Endometrial microvascular endothelial cells (primary cell): Measurements from ENCODE around the gene RAB41. TPM values are rescaled to one million over a fixed set of nuclear protein-coding genes. Genes with fewer than 3 reads are reported as not detected.
"Not testable (repeated sequence)": the region's sequence is repeated elsewhere in the genome, so short reads cannot be mapped to it uniquely, and the experiment has no call there.

Experiments
- in situ Hi-C: cut with HindIII; loops from 2 replicates; pipeline ENCODE4 v1.10.0; 2017; ENCODE audit warnings: low sequenced_read_pairs, low pct_unique_long_range_greater_than_20kb; ENCODE audit errors: inconsistent ontology term
- total RNA-seq: library from RNA; depleted of rRNA; stranded (reverse); fragments of >200 nt; gene quantifications from one replicate; pipeline ENCODE4 v1.2.3, GENCODE V29; 2015; ENCODE audit errors: inconsistent ontology term

RAB41 gene
- total RNA-seq, 1 donor from 2014 or later: not detected

- in situ Hi-C loops: no loop called here
These were observed 7.3 kb downstream of the RAB41 start for GRCh38 chrX:70289168-70289792.

DNA sequence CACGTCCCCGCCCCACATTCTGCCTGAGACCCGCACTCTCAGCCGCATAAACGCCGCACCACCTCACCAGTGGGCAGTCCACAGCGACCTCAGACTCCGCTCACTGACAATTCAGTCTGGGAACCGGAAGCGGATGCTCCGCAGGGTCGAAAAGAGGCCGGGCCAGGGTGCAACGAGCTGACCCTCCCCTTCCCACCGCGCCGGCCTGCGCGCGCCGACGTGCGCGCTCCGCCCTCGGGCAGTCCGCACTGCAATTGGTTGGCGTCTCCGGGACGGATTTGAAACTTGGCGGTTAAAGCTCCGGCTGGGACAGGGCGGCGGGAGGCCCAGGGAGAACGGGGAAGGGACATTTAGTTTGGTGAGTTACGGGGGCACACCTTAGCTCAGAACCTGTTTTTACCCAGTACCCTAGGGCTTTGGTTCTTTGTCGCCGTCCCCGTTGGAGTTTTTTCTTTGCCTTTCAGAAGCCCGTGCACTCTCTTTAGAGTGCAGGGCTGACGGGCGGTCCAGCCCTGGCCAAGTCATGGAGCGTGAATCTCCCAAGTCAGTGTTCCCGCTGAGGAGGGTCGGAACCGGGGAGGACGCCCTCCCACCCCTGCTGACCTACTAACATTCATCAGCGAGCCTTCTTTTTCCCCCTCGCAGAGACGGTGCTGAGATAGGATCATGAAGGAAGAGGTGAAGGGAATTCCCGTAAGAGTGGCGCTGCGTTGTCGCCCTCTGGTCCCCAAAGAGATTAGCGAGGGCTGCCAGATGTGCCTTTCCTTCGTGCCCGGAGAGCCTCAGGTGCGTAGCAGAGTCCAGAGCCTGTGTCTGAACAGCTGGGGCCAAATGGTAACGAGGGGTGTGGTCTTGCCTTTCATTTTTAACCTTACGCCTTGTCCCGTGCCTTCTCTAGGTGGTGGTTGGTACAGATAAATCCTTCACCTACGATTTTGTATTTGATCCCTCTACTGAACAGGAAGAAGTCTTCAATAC, 8.1 kb downstream of the RAB41 start, which contains the start of the genes KIF4A and PDZD11:
Gene KIF4A (plus strand): TSS at position 312 of the 978 bp plus-strand sequence. CDS start 355 bp downstream, at position 667.
Gene PDZD11 (minus strand): TSS at position 135 of the 978 bp plus-strand sequence. CDS start 586 bp downstream, outside the sequence.
- in situ Hi-C loops: no loop called here

- in situ Hi-C loops: no loop called here
These were observed 10.8 kb downstream of the RAB41 start for GRCh38 chrX:70292788-70293187.

DNA sequence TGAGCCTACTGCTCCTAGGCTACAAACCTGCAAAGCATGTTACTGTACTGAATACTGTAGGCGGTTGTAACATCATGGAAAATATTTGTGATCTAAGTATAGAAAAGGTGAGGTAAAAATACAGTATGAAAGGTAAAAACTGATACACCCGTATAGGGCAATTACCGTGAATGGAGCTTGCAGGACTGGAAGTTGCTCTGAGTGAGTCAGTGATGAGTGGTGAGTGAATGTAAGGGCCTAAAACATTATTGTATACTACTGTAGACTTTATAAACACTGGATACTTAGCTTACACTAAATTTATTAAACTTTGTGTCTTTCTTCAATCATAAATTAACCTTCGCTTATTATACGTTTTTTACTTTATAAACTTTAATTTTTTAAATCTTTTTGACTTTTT, 11.6 kb downstream of the RAB41 start:
- in situ Hi-C loops: no loop called here

GRCh38 chrX:70301716-70302115, 19.7 kb downstream of the RAB41 start:
- in situ Hi-C loops: no loop called here

DNA sequence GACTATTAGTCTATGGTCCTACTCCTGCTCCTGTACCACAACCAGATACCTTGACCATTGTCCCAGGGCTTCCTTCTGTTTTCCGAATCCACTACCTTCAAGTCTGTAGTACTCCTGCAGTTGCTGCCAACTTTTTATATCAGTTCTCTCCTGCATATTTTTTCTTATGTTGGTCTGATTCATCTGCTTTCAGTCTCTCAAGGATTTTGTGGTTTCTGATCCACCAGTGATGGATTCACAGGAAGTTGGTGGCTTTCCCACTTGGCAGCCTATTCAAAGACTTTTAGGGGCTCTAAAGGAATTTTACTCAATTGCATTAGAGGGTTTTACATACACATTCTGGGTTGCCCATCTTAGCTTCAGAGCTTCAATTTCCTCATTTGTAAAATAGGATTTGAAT, 31.5 kb downstream of the RAB41 start:
- in situ Hi-C loops: no loop called here

DNA sequence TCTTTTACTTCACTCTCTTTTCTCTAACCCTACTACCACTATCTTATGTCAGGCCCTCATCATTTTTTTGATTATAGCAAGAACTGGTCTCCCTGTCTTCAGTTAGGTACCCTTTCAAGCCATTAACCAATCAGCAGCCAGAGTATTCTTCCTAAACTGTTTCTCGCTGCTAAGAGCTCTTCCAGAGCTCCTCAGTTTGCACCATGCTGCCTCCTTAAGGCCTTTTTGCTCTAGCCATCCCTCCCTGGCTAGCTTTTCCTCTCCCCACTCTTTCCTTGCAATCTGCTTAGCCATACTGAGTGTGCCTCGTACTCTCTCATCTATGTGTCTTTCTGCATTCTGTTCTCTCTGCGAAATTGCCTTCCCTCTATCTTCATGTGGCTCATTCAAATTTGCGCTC, 40.8 kb downstream of the RAB41 start:
- in situ Hi-C loops: no loop called here

GRCh38 chrX:70323628-70324027, 41.7 kb downstream of the RAB41 start:
- in situ Hi-C loops: not testable (repeated sequence)

GRCh38 chrX:70324326-70324725, 42.4 kb downstream of the RAB41 start:
- in situ Hi-C loops: no loop called here

GRCh38 chrX:70331161-70331560, 49.2 kb downstream of the RAB41 start:
- in situ Hi-C loops: no loop called here

- in situ Hi-C loops: no loop called here
These were observed 50.6 kb downstream of the RAB41 start for GRCh38 chrX:70332600-70332999.

Other genes with a start within 250 kb of the RAB41 start
- not detected for gene AWAT2, start 232.2 kb upstream of the RAB41 start, total RNA-seq
- gene OTUD6A, start 219.7 kb upstream of the RAB41 start, total RNA-seq: not detected
- gene IGBP1, start 148.7 kb upstream of the RAB41 start, total RNA-seq: 50.3 TPM
- gene DGAT2L6, start 104.7 kb upstream of the RAB41 start, total RNA-seq: not detected
- not detected for gene AWAT1, start 47.5 kb upstream of the RAB41 start, total RNA-seq
- not detected for gene P2RY4, start 22.0 kb upstream of the RAB41 start, total RNA-seq
- not detected for gene ARR3, start 13.8 kb upstream of the RAB41 start, total RNA-seq
- 69.4 TPM for gene PDZD11, start 7.8 kb downstream of the RAB41 start, total RNA-seq
- gene KIF4A, start 7.9 kb downstream of the RAB41 start, total RNA-seq: 24.3 TPM
- gene GDPD2, start 141.1 kb downstream of the RAB41 start, total RNA-seq: not detected
- gene DLG3, start 162.7 kb downstream of the RAB41 start, total RNA-seq: 1.5 TPM